HG02938 (cell line): Measurements from ENCODE around the gene IQGAP1.
A peak's percentile ranks its signal among the peaks of the same experiment; 100 is the strongest.

Experiments used
- ATAC-seq: cut with Tn5 transposase; IDR thresholded peaks from one replicate; pipeline ENCODE4 v1.9.1; 2021; ENCODE audit warnings: mild to moderate bottlenecking, moderate library complexity; ENCODE audit not compliant: unreplicated experiment

Gene IQGAP1

GRCh38 chr15:90375071-90375470 is 13.0 kb upstream of the IQGAP1 start:
- ATAC-seq = no peak

GRCh38 chr15:90376789-90377188 is 11.3 kb upstream of the IQGAP1 start:
- ATAC-seq = no peak

- no peak for ATAC-seq
Measured at GRCh38 chr15:90379263-90379662, 8.8 kb upstream of the IQGAP1 start.

- no peak for ATAC-seq
Measured at GRCh38 chr15:90381515-90381914, 6.5 kb upstream of the IQGAP1 start.

- no peak for ATAC-seq
Measured at GRCh38 chr15:90382320-90382719, 5.7 kb upstream of the IQGAP1 start.

GRCh38 chr15:90386221-90386620 is 1.8 kb upstream of the IQGAP1 start:
- ATAC-seq = no peak

GRCh38 chr15:90388462-90389380 is 679 bp downstream of the IQGAP1 start:
- ATAC-seq = peak; percentile 43

- no peak for ATAC-seq
Measured at GRCh38 chr15:90389513-90389912, 1.5 kb downstream of the IQGAP1 start.

GRCh38 chr15:90393040-90393439 is 5.0 kb downstream of the IQGAP1 start:
- no peak for ATAC-seq

- no peak for ATAC-seq
Measured at GRCh38 chr15:90394074-90394473, 6.0 kb downstream of the IQGAP1 start.

GRCh38 chr15:90394748-90395442 is 6.9 kb downstream of the IQGAP1 start:
- no peak for ATAC-seq

- no peak for ATAC-seq
Measured at GRCh38 chr15:90396321-90396720, 8.3 kb downstream of the IQGAP1 start.

GRCh38 chr15:90400005-90400758 is 12.1 kb downstream of the IQGAP1 start:
- no peak for ATAC-seq

- ATAC-seq = peak; percentile 100
Measured at GRCh38 chr15:90400759-90401314, 12.8 kb downstream of the IQGAP1 start.

GRCh38 chr15:90401495-90401894 is 13.5 kb downstream of the IQGAP1 start:
- ATAC-seq = no peak

GRCh38 chr15:90402223-90402622 is 14.2 kb downstream of the IQGAP1 start:
- ATAC-seq = no peak

- ATAC-seq = no peak
Measured at GRCh38 chr15:90402767-90403166, 14.7 kb downstream of the IQGAP1 start.

- no peak for ATAC-seq
Measured at GRCh38 chr15:90405055-90405607, 17.1 kb downstream of the IQGAP1 start.

- ATAC-seq = no peak
Measured at GRCh38 chr15:90407336-90407735, 19.3 kb downstream of the IQGAP1 start.

GRCh38 chr15:90407871-90408317 is 19.9 kb downstream of the IQGAP1 start:
- no peak for ATAC-seq

GRCh38 chr15:90408657-90409056 is 20.6 kb downstream of the IQGAP1 start:
- no peak for ATAC-seq
